Endometrial microvascular endothelial cells (primary cell): ENCODE data around the gene CHMP5. TPM values are rescaled to one million over a fixed set of nuclear protein-coding genes. Genes with fewer than 3 reads are reported as not detected.

Experiments
- in situ Hi-C: cut with HindIII; loops from 2 replicates; pipeline ENCODE4 v1.10.0; 2017; ENCODE audit warnings: low sequenced_read_pairs, low pct_unique_long_range_greater_than_20kb; ENCODE audit errors: inconsistent ontology term
- total RNA-seq: library from RNA; depleted of rRNA; stranded (reverse); fragments of >200 nt; gene quantifications from one replicate; pipeline ENCODE4 v1.2.3, GENCODE V29; 2015; ENCODE audit errors: inconsistent ontology term

Gene CHMP5
- total RNA-seq, 1 donor from 2014 or later: 69.4 TPM

DNA sequence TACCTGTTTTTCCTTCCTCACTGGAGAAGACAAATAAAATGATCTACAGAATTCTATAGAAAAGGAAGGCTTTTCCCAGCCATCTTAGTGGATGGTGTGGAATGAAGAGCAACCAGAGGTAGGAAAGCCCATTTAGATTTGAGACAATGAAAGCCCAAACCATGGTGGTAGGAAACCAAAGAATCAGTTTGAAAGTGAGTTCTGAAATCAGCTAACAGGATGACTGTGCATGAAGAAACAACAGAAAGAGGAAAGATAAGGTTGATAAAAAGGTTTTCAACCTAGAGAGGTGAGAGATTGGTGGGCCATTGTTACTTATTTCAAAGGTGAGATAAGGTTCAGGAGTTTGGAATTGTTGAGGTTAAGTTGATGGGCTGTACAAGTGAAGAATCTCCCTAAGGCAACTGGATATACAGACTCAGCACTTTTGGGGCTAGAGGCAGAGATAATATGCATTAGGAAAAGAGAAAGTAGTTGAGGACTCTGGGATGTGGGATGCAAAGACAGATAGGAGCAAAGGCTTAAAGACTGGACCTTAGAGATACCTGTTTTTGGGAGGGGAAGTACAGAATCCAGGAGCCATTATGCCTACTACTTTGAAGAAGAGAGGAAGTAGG lies 2.4 kb downstream of the CHMP5 start:
- in situ Hi-C loops: no loop called here

DNA sequence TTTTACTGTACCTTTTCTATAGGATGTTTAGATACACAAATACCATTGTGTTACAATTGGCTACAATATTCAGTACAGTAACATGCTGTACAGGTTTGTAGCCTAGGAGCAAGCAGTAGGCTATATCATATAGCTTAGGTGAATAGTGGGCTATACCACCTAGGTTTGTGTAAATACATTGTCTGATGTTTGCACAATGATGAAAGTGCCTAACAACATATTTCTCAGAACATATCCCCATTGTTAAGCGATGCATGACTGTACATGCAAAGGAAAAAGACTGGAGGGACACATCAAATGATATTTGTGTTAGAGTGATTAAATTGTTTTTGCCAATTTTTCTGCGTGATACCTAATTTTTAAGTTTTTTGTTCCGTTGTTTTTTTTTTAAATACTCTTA lies 5.3 kb downstream of the CHMP5 start:
- in situ Hi-C loops: no loop called here

DNA sequence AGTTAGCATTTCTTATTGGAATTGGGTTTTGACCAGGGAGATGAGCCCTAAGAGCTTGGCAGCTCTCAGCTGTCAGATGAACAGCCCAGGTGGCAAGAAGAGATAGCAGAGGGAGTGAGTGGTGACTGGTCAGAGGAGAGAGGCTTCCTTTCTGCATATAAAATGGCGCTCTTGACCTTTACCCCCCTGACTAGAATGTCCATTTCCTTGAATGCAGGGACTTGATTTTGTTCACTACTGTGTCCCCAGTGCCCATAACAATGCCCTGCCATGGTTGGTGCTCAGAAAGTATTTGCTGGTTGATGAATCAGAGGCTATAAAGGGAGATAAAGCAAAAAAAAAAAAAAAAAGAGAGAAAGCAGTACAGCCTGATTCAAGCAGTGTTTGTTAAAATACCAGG lies 7.2 kb downstream of the CHMP5 start:
- in situ Hi-C loops: no loop called here

DNA sequence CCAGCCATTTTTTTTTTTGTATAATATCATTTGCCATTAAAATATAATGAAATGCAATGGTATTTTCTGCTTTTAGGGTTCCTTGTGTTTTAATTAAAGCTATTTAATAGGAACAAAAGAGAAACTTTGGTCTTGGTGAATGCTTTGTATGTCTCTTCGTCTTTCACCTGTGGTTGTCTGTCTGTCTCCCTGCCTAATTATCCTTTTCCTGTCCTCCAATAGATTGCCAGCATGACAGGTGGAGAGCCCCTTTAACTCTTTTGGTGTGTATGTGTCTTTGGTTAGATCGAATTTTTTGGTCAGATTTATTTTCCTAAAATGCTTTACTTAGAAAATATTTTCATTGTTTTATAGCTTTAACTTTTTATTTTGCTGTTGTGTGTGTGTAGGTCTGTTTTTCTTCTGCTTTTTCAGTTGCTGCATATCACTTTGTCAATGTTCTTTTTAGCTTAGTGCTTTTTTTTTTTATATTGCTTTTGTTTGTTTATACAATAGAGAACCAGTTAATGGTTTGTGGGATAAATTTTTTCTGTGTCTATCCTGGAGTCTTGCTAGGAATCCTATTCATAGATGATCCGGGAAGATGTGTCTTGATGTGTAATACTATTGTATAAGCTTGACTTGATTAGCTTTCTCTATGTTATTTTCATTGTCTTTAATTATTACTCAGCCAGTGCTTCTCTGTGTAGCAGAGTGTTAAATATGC lies 8.6 kb downstream of the CHMP5 start:
- in situ Hi-C loops: no loop called here

DNA sequence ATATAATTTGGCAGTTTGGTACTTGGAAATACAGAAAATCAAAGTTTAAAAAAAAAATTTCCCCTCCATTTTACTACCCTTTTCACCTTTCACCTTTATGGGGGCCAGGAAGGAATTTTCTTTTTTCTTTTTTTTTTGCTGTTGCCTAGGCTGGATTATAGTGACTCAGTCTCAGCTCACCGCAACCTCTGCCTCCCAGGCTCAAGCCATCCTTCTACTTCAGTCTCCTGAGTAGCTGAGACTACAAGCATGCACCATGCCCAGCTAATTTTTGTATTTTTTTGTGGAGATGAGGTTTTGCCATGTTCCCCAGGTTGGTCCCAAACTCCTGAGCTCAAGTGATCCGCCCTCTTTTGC lies 9.1 kb downstream of the CHMP5 start:
- in situ Hi-C loops: no loop called here

DNA sequence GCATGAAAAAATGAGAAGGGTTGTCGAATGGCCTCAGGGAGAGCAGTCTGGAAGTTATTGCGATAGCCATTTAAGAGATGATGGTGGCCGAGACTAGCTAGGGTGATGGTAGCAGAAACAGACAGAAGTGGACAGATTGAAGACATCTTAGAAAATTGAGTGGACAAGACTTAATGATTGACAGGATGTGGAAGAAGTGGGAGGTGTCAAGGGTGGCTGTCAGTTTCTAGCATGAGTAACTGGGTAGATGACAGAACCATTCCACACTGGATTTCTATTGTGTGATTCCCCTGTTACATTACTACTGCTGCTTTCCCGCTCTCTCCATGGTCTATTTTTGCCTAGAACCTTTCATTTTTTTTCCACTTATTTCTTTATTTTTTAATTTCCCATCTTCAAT lies 12.6 kb downstream of the CHMP5 start:
- in situ Hi-C loops: loop anchor here (25.0 kb wide), 1 partner anchor 185 kb away; the partner anchor contains the start of gene NOL6

DNA sequence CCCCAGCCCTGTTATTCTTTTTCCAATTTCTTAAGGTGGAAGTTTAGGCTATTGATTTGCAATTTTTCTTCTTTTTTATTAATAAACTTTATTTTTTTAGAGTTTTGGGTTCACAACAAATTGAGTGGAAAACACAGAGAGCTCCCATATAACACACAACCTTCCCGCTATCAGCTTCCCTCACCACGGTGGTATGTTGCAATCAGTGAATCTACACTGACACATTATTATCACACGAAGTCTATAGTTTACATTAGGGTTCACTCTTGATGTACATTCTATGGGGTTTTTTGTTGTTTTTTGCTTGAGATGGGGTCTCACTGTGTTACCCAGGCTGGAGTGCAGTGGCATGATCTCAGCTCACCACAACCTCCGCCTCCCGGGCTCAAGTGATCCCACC lies 20.7 kb downstream of the CHMP5 start:
- in situ Hi-C loops: loop anchor here (25.0 kb wide), 1 partner anchor 177 kb away; the partner anchor contains the start of gene NOL6

DNA sequence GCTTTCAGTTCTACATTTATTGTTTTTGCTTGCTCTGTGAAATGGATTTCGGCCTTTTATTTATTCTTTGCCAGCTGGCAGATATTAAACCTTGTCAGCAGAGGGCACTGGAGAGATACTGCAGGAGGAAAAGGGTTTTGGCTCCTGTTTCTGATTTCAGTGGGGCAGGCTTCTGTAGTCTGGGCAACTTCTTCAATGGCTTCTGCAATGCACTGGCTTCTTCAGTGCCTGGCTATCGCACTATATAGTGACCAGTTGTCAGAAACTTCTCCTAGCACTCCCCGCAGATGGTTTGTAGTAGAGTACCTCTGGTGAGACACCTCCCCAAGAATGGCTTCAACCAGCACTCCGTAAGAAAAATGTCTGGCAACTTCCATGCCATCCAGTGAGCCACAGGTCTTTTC lies 22.2 kb downstream of the CHMP5 start:
- in situ Hi-C loops: loop anchor here (25.0 kb wide), 1 partner anchor 175 kb away; the partner anchor contains the start of gene NOL6

DNA sequence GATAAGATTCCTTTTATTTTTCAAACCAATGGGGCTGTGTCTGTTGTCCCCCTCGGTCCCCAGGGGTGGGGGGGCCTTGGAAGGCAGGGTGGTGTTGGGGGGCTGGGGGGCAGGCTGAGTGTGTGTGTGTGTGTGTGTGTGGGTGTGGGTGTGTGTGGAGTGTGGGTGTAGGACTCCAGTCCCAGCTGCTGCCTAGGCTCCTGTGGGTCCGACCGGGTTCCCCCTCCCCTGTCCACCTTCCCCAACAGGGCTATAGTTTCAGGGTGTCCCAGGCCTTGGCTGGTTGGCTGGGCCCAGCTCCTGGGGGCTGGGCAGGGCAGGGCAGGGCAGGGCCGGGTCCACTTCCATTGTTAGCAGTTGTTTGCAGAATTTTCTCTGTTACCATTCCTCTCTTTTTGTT lies 23.4 kb downstream of the CHMP5 start:
- in situ Hi-C loops: loop anchor here (25.0 kb wide), 1 partner anchor 174 kb away; the partner anchor contains the start of gene NOL6

DNA sequence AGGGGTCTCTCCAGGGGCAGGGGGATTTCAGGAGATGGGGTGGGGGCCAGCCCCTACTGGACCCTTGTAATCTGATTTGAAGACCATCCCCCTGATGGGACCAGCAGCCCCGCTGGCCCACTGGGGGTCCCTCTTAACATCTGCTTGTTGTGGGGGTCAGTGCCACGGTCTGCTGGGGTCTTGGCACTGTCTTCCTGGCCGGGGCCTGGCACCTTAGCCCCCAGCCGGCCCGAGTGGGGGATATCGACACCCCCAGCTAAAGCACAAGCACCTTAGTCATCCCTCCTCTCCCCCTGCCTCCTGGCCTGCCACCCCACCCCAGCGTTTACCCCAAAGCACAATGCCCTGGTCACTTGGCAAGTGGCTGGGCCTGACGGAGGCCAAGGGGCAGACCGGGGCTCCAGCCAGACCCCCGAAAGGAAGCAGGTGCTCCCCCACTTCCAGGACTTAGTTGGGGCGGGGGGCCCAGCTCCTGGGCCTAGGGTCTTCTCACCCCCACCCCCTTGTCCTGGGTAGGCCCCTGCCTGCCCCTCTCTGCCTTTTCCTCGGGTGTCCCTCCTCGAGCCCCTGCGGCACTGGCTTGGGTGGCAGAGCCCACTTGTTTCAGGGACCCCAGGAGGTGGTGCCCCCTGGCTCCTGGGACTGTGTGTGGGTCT lies 24.1 kb downstream of the CHMP5 start:
- in situ Hi-C loops: loop anchor here (25.0 kb wide), 1 partner anchor 173 kb away; the partner anchor contains the start of gene NOL6

DNA sequence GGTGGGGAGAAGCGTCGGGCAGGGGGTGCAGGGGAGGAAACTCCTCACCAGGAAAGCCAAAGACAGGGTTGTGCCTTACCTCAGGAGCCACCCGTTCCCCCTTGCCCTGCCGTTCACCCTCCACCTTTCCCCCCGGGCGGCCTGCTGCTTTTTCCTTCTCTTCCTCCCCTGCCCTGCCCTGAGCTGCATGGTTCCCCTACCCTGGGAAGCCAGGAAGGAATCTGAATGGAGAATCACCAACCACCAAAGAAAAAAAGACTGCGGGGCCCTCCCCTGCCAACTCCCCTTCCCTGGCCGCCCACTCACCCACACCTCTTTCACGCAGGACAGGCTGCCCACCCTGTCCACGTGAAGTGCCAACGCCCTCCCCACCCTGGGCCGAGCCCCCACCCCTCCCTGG lies 24.6 kb downstream of the CHMP5 start:
- in situ Hi-C loops: loop anchor here (25.0 kb wide), 1 partner anchor 173 kb away; the partner anchor contains the start of gene NOL6

DNA sequence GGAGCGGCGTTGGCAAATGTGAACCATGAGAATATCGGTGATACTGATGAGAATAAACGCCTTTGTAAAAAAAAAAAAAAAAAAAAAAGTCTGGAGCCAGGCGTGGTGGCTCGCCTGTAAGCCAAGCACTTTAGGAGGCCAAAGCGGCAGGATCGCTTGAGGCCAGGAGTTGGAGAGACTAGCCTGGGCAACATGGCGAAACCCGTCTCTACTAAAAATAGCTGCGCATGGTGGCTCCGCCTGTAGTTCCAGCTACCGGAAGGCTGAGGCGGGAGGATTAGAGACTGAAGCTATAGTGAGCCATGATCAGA lies 25.0 kb downstream of the CHMP5 start:
- in situ Hi-C loops: loop anchor here (25.0 kb wide), 1 partner anchor 172 kb away; the partner anchor contains the start of gene NOL6

DNA sequence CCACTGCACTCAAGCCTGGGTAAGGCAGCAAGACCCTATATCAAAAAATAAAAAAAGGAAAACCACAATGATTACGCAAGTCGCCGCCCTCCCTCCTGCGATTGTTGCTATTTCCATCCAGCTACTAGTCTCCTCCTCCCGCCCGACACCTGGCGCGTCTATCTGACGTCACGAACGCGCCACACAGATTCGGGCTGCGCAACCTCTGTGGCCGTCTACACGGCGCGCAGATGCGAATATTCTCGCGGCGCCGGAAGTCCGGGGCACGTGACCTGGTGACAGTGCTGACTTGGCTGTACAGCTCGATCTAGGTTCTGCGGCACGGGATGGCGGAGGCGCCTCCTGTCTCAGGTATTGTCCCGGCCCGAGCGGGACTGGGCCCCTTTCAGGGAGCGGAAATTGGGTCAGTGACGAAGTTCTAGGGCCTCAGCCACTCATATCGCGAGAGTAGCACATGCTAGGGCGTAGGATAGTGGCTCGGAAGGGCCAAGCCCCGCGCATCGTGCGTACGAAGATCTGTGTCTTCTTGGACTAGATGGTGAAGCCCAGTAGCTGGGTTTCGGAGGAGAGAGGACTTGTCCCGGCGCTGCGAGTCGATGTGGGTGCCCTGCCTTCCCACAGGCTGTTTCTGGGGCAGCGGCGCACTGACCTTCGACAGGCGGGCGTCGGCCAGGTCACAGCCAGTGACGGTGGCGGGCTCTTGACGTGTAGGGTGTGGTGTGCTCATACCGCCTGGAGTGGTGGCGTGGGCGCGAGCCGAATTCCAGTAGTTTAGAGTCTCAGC lies 25.6 kb downstream of the CHMP5 start, which contains the start of gene NFX1:
Gene NFX1 (plus strand): TSS at position 270 of the 784 bp plus-strand sequence. CDS start 57 bp downstream, at position 327.
- in situ Hi-C loops: loop anchor here (25.0 kb wide), 1 partner anchor 172 kb away; the partner anchor contains the start of gene NOL6

DNA sequence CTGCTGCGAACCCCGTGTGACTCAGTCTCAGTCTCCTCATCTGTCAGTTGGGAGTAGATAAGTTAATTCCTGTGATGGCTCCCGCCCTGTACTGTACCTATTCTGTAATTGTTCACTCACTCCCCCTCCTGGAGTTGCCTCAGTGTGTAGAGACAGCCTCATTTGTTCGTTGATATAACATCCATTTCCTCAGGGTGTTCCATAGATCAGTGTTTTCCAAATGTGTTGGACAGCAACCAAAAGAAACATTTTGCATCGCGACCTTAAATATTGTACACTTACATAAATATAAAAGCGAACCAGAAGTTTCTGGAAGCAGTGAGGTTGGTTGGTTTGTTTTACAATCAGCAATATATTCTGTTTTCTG lies 26.2 kb downstream of the CHMP5 start:
- in situ Hi-C loops: loop anchor here (25.0 kb wide), 1 partner anchor 171 kb away; the partner anchor contains the start of gene NOL6

DNA sequence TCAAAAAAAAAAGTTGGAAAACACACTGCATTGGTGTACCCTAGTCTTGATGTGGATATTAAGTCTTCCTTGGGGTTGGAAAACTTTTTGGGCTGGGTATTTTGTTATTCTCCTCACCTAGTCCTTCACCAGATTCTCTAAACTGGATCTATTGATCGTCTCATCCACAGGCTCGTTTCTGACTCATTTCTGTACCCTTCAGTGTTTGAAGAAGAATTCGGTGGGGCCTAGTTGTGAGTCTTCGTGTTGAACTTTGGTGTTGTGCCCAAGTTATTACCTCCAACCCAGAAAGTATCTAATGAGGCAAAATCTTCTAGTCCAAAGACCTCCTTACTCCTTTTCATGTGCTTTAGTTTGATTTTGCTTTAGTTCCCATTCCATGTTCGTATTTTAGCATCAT lies 27.1 kb downstream of the CHMP5 start:
- in situ Hi-C loops: loop anchor here (25.0 kb wide), 1 partner anchor 170 kb away; the partner anchor contains the start of gene NOL6

DNA sequence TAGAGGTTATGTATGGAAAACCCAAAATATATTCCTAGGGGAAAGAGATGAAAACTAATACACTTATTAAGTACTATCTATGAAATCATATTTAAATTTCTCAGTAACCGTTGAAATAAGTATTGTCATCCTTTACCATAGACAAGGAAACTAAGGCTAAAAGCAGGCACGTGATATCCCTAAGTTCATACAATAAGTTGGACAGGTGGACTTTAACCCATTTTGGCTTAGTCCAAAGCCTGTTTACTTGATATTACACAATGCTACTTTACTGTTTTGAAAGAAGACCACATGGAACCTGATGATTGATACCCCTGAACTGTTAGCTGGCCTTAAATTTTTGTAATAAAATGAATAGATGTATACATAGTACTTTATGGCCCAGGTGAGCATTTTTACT lies 28.9 kb downstream of the CHMP5 start:
- in situ Hi-C loops: loop anchor here (25.0 kb wide), 1 partner anchor 169 kb away; the partner anchor contains the start of gene NOL6

DNA sequence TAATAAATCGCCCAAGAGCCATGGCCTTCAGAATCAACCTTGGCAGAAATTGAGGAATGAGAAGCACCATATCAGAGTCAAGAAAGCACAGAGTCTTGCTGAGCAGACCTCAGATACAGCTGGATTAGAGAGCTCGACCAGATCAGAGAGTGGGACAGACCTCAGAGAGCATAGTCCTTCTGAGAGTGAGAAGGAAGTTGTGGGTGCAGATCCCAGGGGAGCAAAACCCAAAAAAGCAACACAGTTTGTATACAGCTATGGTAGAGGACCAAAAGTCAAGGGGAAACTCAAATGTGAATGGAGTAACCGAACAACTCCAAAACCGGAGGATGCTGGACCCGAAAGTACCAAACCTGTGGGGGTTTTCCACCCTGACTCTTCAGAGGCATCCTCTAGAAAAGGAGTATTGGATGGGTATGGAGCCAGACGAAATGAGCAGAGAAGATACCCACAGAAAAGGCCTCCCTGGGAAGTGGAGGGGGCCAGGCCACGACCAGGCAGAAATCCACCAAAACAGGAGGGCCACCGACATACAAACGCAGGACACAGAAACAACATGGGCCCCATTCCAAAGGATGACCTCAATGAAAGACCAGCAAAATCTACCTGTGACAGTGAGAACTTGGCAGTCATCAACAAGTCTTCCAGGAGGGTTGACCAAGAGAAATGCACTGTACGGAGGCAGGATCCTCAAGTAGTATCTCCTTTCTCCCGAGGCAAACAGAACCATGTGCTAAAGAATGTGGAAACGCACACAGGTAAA lies 30.0 kb downstream of the CHMP5 start:
- in situ Hi-C loops: loop anchor here (25.0 kb wide), 1 partner anchor 167 kb away; the partner anchor contains the start of gene NOL6

DNA sequence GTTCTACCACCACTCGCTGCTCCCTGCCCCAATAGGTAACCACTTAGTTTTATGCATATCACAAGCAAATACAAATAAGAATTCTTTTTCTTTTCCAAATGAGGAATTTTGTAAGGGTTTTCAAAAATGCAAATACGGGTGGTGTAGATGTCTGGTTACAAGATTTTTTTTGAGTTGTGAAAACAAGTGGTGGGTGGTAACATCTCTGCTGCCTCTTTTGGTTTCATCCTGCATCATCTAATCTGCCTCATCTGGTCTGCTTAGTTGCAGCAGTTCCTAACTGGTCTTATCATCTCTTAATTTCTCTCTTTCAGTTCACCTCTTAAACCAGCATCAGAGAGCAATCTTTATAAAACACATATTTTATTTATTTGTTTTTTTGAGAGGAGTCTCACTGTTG lies 30.7 kb downstream of the CHMP5 start:
- in situ Hi-C loops: loop anchor here (25.0 kb wide), 1 partner anchor 167 kb away; the partner anchor contains the start of gene NOL6
